Cerebellar cortex (tissue), 1 donor: Measurements from ENCODE around the gene CRNKL1.

Experiments used
- DNase-seq: peaks from one replicate; pipeline ENCODE4 v3.0.0-alpha.2; 2015; ENCODE audit warnings: low spot score

CRNKL1 gene

GRCh38 chr20:20052074-20052970 lies at the start of gene CRNKL1, which contains the start of gene CFAP61:
Gene CRNKL1 (minus strand): TSS chr20:20052466. CDS start chr20:20052342, 124 bp downstream.
Gene CFAP61 (plus strand): TSS chr20:20052532. CDS start chr20:20056654, 4,122 bp downstream.
- peak; percentile 96 for DNase-seq

- DNase-seq: no peak
Observed at GRCh38 chr20:20100881-20101280, 48.6 kb upstream of the CRNKL1 start.

- DNase-seq: peak; percentile 97
Observed at GRCh38 chr20:20096421-20096820, 44.2 kb upstream of the CRNKL1 start.

GRCh38 chr20:20095114-20095872 lies 43.0 kb upstream of the CRNKL1 start:
- DNase-seq: peak; percentile 51

GRCh38 chr20:20094410-20094809 lies 42.1 kb upstream of the CRNKL1 start:
- DNase-seq: no peak

GRCh38 chr20:20092827-20093226 lies 40.6 kb upstream of the CRNKL1 start:
- no peak for DNase-seq

- no peak for DNase-seq
Observed at GRCh38 chr20:20089939-20090338, 37.7 kb upstream of the CRNKL1 start.

- DNase-seq: no peak
Observed at GRCh38 chr20:20089018-20089417, 36.8 kb upstream of the CRNKL1 start.

- DNase-seq: peak; percentile 71
Observed at GRCh38 chr20:20085812-20086211, 33.5 kb upstream of the CRNKL1 start.

- DNase-seq: peak; percentile 51
Observed at GRCh38 chr20:20085071-20085470, 32.8 kb upstream of the CRNKL1 start.

- peak; percentile 24 for DNase-seq
Observed at GRCh38 chr20:20084296-20084752, 32.1 kb upstream of the CRNKL1 start.

GRCh38 chr20:20083807-20084206 lies 31.5 kb upstream of the CRNKL1 start:
- DNase-seq: peak; percentile 80

GRCh38 chr20:20079102-20079784 lies 27.0 kb upstream of the CRNKL1 start:
- DNase-seq: no peak

- no peak for DNase-seq
Observed at GRCh38 chr20:20078041-20078440, 25.8 kb upstream of the CRNKL1 start.

GRCh38 chr20:20076297-20077065 lies 24.2 kb upstream of the CRNKL1 start:
- DNase-seq: no peak

GRCh38 chr20:20075032-20075431 lies 22.8 kb upstream of the CRNKL1 start:
- DNase-seq: no peak

GRCh38 chr20:20073801-20074371 lies 21.6 kb upstream of the CRNKL1 start:
- DNase-seq: peak; percentile 68

GRCh38 chr20:20070871-20071726 lies 18.8 kb upstream of the CRNKL1 start:
- peak; percentile 56 for DNase-seq

- DNase-seq: no peak
Observed at GRCh38 chr20:20065361-20065760, 13.1 kb upstream of the CRNKL1 start.
